Suprapubic skin (tissue), 4 donors: ENCODE results near the gene ATE1.

Experiments
- CTCF ChIP-seq, 2 donors: fragments of 200-600 bp in 1 of 2; fragments of 450-650 bp in 1 of 2; sonication (generic) in 1 of 2; IDR thresholded peaks; one replicate each; pipeline ENCODE4 v1.5.1; 2016 to 2019; ENCODE audit warnings: antibody characterized with exemption in 2 of 2, mild to moderate bottlenecking in 1 of 2, moderate library complexity in 1 of 2
- EP300 ChIP-seq: sonication (generic); formaldehyde crosslinking; IDR thresholded peaks from one replicate; pipeline ENCODE4 v1.6.1; 2017; ENCODE audit warnings: antibody characterized with exemption
- POLR2A ChIP-seq, 2 donors: fragments of 450-650 bp; IDR thresholded peaks; one replicate each; pipeline ENCODE4 v1.6.1; 2017; ENCODE audit warnings: antibody characterized with exemption in 2 of 2, mild to moderate bottlenecking in 2 of 2, moderate library complexity in 2 of 2
- POLR2AphosphoS5 ChIP-seq, 3 donors: sonication (generic); formaldehyde crosslinking; IDR thresholded peaks; one replicate each; pipeline ENCODE4 v1.6.1; 2017; ENCODE audit warnings: antibody characterized with exemption in 3 of 3

GRCh38 chr10:121926157-121926556 is 1.7 kb downstream of the ATE1 start:
- TF ChIP-seq POLR2A (IDR thresholded peaks at IDR 0.05), result no peak
- no peak for TF ChIP-seq CTCF (IDR thresholded peaks at IDR 0.05)
- TF ChIP-seq POLR2AphosphoS5 (IDR thresholded peaks at IDR 0.05), result no peak
- no peak for TF ChIP-seq EP300
